Adrenal gland (tissue), 5 donors: ENCODE results near the gene TMEM150C.

Experiments used
- CTCF ChIP-seq, 6 experiments: fragments of 450-650 bp in 4 of 6; fragments of 200-600 bp in 2 of 6; sonication (generic) in 1 of 6; IDR thresholded peaks; 1 replicate in 5 of 6; 2 replicates in 1 of 6; pipeline versions ENCODE4 v1.5.1 to v1.8.0; 2016 to 2021; ENCODE audit warnings: antibody characterized with exemption in 6 of 6, mild to moderate bottlenecking in 2 of 6, moderate library complexity in 1 of 6
- POLR2A ChIP-seq, 2 donors: fragments of 450-650 bp; IDR thresholded peaks; one replicate each; pipeline ENCODE4 v1.6.1; 2017; ENCODE audit warnings: antibody characterized with exemption in 2 of 2, mild to moderate bottlenecking in 2 of 2, moderate library complexity in 1 of 2
- donor health status: DM: no; HTN: no; CAD: no.

- no peak for TF ChIP-seq CTCF (IDR thresholded peaks at IDR 0.05)
- TF ChIP-seq POLR2A (IDR thresholded peaks at IDR 0.05), result no peak
These were observed 8.8 kb downstream of the TMEM150C start for GRCh38 chr4:82553020-82553419.
